ENCODE data around the gene MUC6. TPM values are rescaled to one million over a fixed set of nuclear protein-coding genes. Genes with fewer than 3 reads are reported as not detected.

The MUC6 gene
- total and polyA plus RNA-seq, 10 of the 15 experiments (the other 5 are each of a cell fraction or from before 2014, with no cell fraction given): 0.03 TPM; not detected in 8

- TF ChIP-seq, protein P1, sequence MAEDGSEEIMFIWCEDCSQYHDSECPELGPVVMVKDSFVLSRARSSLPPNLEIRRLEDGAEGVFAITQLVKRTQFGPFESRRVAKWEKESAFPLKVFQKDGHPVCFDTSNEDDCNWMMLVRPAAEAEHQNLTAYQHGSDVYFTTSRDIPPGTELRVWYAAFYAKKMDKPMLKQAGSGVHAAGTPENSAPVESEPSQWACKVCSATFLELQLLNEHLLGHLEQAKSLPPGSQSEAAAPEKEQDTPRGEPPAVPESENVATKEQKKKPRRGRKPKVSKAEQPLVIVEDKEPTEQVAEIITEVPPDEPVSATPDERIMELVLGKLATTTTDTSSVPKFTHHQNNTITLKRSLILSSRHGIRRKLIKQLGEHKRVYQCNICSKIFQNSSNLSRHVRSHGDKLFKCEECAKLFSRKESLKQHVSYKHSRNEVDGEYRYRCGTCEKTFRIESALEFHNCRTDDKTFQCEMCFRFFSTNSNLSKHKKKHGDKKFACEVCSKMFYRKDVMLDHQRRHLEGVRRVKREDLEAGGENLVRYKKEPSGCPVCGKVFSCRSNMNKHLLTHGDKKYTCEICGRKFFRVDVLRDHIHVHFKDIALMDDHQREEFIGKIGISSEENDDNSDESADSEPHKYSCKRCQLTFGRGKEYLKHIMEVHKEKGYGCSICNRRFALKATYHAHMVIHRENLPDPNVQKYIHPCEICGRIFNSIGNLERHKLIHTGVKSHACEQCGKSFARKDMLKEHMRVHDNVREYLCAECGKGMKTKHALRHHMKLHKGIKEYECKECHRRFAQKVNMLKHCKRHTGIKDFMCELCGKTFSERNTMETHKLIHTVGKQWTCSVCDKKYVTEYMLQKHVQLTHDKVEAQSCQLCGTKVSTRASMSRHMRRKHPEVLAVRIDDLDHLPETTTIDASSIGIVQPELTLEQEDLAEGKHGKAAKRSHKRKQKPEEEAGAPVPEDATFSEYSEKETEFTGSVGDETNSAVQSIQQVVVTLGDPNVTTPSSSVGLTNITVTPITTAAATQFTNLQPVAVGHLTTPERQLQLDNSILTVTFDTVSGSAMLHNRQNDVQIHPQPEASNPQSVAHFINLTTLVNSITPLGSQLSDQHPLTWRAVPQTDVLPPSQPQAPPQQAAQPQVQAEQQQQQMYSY (CRISPR knock-in tag; IDR thresholded peaks at IDR 0.05): no peak
- TF ChIP-seq ZNF592 (IDR thresholded peaks at IDR 0.05): no peak
- TF ChIP-seq CEBPB (IDR thresholded peaks at IDR 0.05; ENCODE audit: borderline replicate concordance in 1 of 2, low read depth in 2 of 2, low read length in 2 of 2): no peak
- no peak for TF ChIP-seq YBX1 (IDR thresholded peaks at IDR 0.05)
- no peak for TF ChIP-seq EZH2 (IDR thresholded peaks at IDR 0.05; ENCODE audit: borderline replicate concordance, control insufficient read depth, low read depth, low read length)
Observed at GRCh38 chr11:1057806-1058205, 21.3 kb upstream of the MUC6 start (continued).
